Endothelial cell of umbilical vein (primary cell): ENCODE results near the gene VIPAS39. TPM values are rescaled to one million over a fixed set of nuclear protein-coding genes. Genes with fewer than 3 reads are reported as not detected.

ENCODE experiments used
- BruUV-seq: library from RNA; stranded (reverse); fragments of 400-500 nt; replicated peaks from 2 replicates; lab custom pipeline; 2021; lab: Mats Ljungman, UMichigan
- CTCF ChIA-PET: fragments of 300-600, 350-600 bp; sonication (Branson Sonifier 250); formaldehyde crosslinking; loops from one replicate; lab custom pipeline; 2021; ENCODE audit warnings: antibody characterized with exemption, inconsistent platforms; lab: Charles Lee
- POLR2A ChIA-PET: fragments of 300-600, 350-600 bp; sonication (Branson Sonifier 250); formaldehyde crosslinking; loops from one replicate; lab custom pipeline; 2021; ENCODE audit warnings: antibody characterized with exemption, inconsistent platforms; lab: Charles Lee
- DNase-seq: peaks from one replicate; pipeline ENCODE4 v3.0.0-alpha.2; 2011; ENCODE audit warnings: low read depth, low spot score
- FAIRE-seq: peaks from 2 replicates; lab custom pipeline; 2011; peaks lifted over from hg19 to GRCh38; lab: Jason Lieb, UNC
- H2AFZ ChIP-seq: 2 replicates; pipeline ENCODE4 v1.6.0; 2012; ENCODE audit warnings: low read depth, low read length, control low read depth, inconsistent platforms
- H3K27ac ChIP-seq: 2 replicates; pipeline ENCODE4 v1.5.1; 2011; ENCODE audit warnings: low read depth, mild to moderate bottlenecking, control low read depth, low read length, moderate library complexity; ENCODE audit not compliant: insufficient read depth
- H3K27me3 ChIP-seq, 2 experiments: 2 replicates each; pipeline versions ENCODE4 v1.6.0 to v1.6.1; 2011; ENCODE audit warnings: low read length in 2 of 2, mixed read lengths in 1 of 2; ENCODE audit not compliant: control insufficient read depth in 2 of 2, insufficient read depth in 2 of 2
- H3K36me3 ChIP-seq, 2 experiments: 2 replicates in 1 of 2; 3 replicates in 1 of 2; pipeline ENCODE4 v1.5.1; 2011; ENCODE audit warnings: low read length in 2 of 2, mild to moderate bottlenecking in 1 of 2, moderate library complexity in 1 of 2; ENCODE audit not compliant: control insufficient read depth in 2 of 2, insufficient read depth in 2 of 2; ENCODE audit errors: extremely low read depth in 1 of 2
- H3K4me1 ChIP-seq: 3 replicates; pipeline ENCODE4 v1.5.1; 2011; ENCODE audit warnings: mild to moderate bottlenecking, low read length; ENCODE audit not compliant: control insufficient read depth, insufficient read depth; ENCODE audit errors: extremely low read depth
- H3K4me2 ChIP-seq: 2 replicates; pipeline ENCODE4 v1.6.1; 2011; ENCODE audit warnings: low read length, control low read depth, mixed read lengths; ENCODE audit not compliant: insufficient read depth
- H3K4me3 ChIP-seq, 3 experiments: fragments of 200-600 bp in 1 of 3; sonication (generic), shearing (Covaris generic) in 1 of 3; replicated peaks in 1 of 3; 2 replicates each; pipeline ENCODE4 v1.5.1; 2011 to 2016; ENCODE audit warnings: control low read depth in 3 of 3, low read length in 3 of 3, mild to moderate bottlenecking in 2 of 3, inconsistent platforms in 1 of 3, low read depth in 1 of 3, moderate library complexity in 1 of 3; ENCODE audit not compliant: insufficient read depth in 1 of 3
- H3K79me2 ChIP-seq: 2 replicates; pipeline ENCODE4 v1.6.0; 2012; ENCODE audit warnings: low read length, inconsistent platforms; ENCODE audit not compliant: control insufficient read depth, insufficient read depth
- H3K9ac ChIP-seq: replicated peaks from 2 replicates; pipeline ENCODE3; 2011; ENCODE audit warnings: low read length, control low read depth; ENCODE audit not compliant: insufficient read depth; ENCODE audit errors: extremely low read depth
- H3K9me1 ChIP-seq: replicated peaks from 3 replicates; pipeline ENCODE4 v1.6.0; 2011; ENCODE audit warnings: mild to moderate bottlenecking, low read length; ENCODE audit not compliant: control insufficient read depth, insufficient read depth; ENCODE audit errors: extremely low read depth
- H3K9me3 ChIP-seq: replicated peaks from 2 replicates; pipeline ENCODE4 v1.5.1; 2012; ENCODE audit warnings: low read length, inconsistent platforms; ENCODE audit not compliant: control insufficient read depth, insufficient read depth
- H4K20me1 ChIP-seq: replicated peaks from 2 replicates; pipeline ENCODE3; 2011; ENCODE audit warnings: mild to moderate bottlenecking, low read length; ENCODE audit not compliant: control insufficient read depth, insufficient read depth; ENCODE audit errors: extremely low read depth
- EZH2 ChIP-seq: IDR thresholded peaks from 2 replicates; pipeline ENCODE4 v1.6.1; 2012; ENCODE audit warnings: borderline replicate concordance, low read depth, mild to moderate bottlenecking, moderate library complexity, low read length, inconsistent platforms; ENCODE audit not compliant: severe bottlenecking
- FOS ChIP-seq: IDR thresholded peaks from 2 replicates; pipeline ENCODE4 v1.6.1; 2011; ENCODE audit warnings: mild to moderate bottlenecking, low read length, moderate library complexity, borderline replicate concordance; ENCODE audit not compliant: insufficient read depth
- GATA2 ChIP-seq: IDR thresholded peaks from 2 replicates; pipeline ENCODE4 v1.7.0; 2011; ENCODE audit warnings: low read depth, mild to moderate bottlenecking, moderate library complexity, mixed read lengths, low read length; ENCODE audit not compliant: insufficient read length, insufficient read depth
- JUN ChIP-seq: IDR thresholded peaks from 2 replicates; pipeline ENCODE4 v1.6.1; 2011; ENCODE audit warnings: borderline replicate concordance, low read depth; ENCODE audit not compliant: insufficient read length, insufficient read depth
- MAX ChIP-seq: IDR thresholded peaks from 2 replicates; pipeline ENCODE4 v1.6.1; 2011; ENCODE audit not compliant: insufficient read depth, insufficient read length
- MYC ChIP-seq: IDR thresholded peaks from one replicate; pipeline ENCODE4 v1.6.1; 2011; ENCODE audit warnings: mild to moderate bottlenecking, low read depth, low read length
- POLR2A ChIP-seq: IDR thresholded peaks from 2 replicates; pipeline ENCODE4 v1.6.1; 2012; ENCODE audit warnings: low read depth, mild to moderate bottlenecking, control low read depth, low read length
- POLR2AphosphoS5 ChIP-seq: IDR thresholded peaks from 2 replicates; pipeline ENCODE4 v1.6.1; 2012; ENCODE audit warnings: low read depth, mild to moderate bottlenecking, control low read depth, low read length, moderate library complexity; ENCODE audit not compliant: insufficient read depth
- dilution Hi-C: fragments of 300-500 bp; cut with MboI; formaldehyde crosslinking; loops from one replicate; pipeline ENCODE4 v1.15.0; 2019; ENCODE audit warnings: low sequenced_read_pairs; ENCODE audit not compliant: extremely low pct_ligation_motif_present
- intact Hi-C: fragments of 100-400 bp; cut with micrococcal nuclease; formaldehyde crosslinking; loops from one replicate; pipeline ENCODE4 v1.10.0; 2022
- polyA plus RNA-seq, 4 experiments: library from polyadenylated mRNA; depleted of rRNA in 3 of 4; stranded (reverse) in 3 of 4; unstranded in 1 of 4; fragments of >200 nt; gene quantifications; 2 replicates each; pipeline versions ENCODE4 v1.2.1 to v1.2.3, GENCODE V29; 2011 to 2012; ENCODE audit warnings: missing spikeins in 1 of 4
- total RNA-seq: library from RNA; stranded (reverse); gene quantifications from 2 replicates; pipeline ENCODE4 v1.2.3, GENCODE V29; 2021
- TF ChIP-seq, protein P1 (sequence below), 2 donors: IDR thresholded peaks; 1 replicate in 1 of 2; 2 replicates in 1 of 2; pipeline ENCODE4 v1.5.1; 2011; ENCODE audit warnings: low read length in 2 of 2, mild to moderate bottlenecking in 2 of 2, moderate library complexity in 2 of 2, control low read depth in 1 of 2, inconsistent platforms in 1 of 2, low read depth in 1 of 2; ENCODE audit not compliant: insufficient read depth in 1 of 2; ENCODE audit errors: extremely low read depth in 1 of 2

The VIPAS39 gene
- total and polyA plus RNA-seq, 2 donors (not counting 3 experiments of a cell fraction or from before 2014, with no cell fraction given), result 24.2 to 28.2 TPM

DNA sequence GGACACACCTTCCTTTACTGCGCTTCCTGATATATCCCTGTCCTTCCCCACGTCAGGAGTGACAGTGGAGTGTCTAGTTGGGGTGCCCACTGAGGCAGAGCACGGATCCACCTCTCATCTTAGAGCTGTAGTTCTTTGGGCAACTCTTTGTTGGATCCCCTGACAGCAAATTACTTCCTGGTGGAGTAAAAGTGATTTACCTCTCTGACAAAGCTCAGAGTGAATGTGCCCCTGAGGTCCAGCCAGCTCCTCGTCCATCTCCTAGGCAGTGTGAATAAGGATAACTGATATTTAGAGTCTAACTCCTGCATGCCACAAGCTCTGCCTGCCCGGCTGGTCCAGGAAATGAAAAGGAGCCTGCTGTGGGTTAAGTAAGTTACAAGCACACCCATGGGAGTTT lies 16.5 kb upstream of the VIPAS39 start:
- no peak overlapping the region for H3K4me2 ChIP-seq
- no peaks in the 10 kb centered on the region for H3K79me2 ChIP-seq
- TF ChIP-seq JUN, result no peak
- TF ChIP-seq, protein P1, sequence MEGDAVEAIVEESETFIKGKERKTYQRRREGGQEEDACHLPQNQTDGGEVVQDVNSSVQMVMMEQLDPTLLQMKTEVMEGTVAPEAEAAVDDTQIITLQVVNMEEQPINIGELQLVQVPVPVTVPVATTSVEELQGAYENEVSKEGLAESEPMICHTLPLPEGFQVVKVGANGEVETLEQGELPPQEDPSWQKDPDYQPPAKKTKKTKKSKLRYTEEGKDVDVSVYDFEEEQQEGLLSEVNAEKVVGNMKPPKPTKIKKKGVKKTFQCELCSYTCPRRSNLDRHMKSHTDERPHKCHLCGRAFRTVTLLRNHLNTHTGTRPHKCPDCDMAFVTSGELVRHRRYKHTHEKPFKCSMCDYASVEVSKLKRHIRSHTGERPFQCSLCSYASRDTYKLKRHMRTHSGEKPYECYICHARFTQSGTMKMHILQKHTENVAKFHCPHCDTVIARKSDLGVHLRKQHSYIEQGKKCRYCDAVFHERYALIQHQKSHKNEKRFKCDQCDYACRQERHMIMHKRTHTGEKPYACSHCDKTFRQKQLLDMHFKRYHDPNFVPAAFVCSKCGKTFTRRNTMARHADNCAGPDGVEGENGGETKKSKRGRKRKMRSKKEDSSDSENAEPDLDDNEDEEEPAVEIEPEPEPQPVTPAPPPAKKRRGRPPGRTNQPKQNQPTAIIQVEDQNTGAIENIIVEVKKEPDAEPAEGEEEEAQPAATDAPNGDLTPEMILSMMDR (IDR thresholded peaks at IDR 0.05; ENCODE audit: extremely low read depth in 1 of 2, insufficient read depth in 1 of 2, low read depth in 1 of 2, low read length in 2 of 2), result no peak
- no peak for TF ChIP-seq FOS
- no peak for TF ChIP-seq MAX
- no peak for TF ChIP-seq POLR2AphosphoS5
- no peak for TF ChIP-seq MYC
- no peak for TF ChIP-seq GATA2
- no peak for TF ChIP-seq EZH2
- TF ChIP-seq POLR2A, result no peak
- CTCF ChIA-PET, result interaction anchor here (1.8 kb wide), 1 partner anchor 15 kb away, joined by 5 read pairs; no protein-coding TSS in a partner anchor
- no TSS peak for BruUV-seq
- no peak overlapping the region for H3K27ac ChIP-seq
- peaks cover 5 to 7% of the 10 kb centered on the region in 2 experiments for H3K36me3 ChIP-seq
- H3K9ac ChIP-seq, result no peak overlapping the region
- no peak overlapping the region for H2AFZ ChIP-seq
- H4K20me1 ChIP-seq, result no peaks in the 10 kb centered on the region
- FAIRE-seq, result no peak
- no peak for DNase-seq
- POLR2A ChIA-PET, result no interaction called here
- no peak overlapping the region for H3K4me3 ChIP-seq
- H3K9me3 ChIP-seq, result no peaks in the 10 kb centered on the region
- intact Hi-C loops (no loop called here), dilution Hi-C loops (no loop called here)
- H3K27me3 ChIP-seq, result peaks cover 0 to 2% of the 10 kb centered on the region in 2 experiments
- H3K9me1 ChIP-seq, result no peaks in the 10 kb centered on the region
- no peaks in the 10 kb centered on the region for H3K4me1 ChIP-seq
